Measurements from ENCODE around the gene ZNF506.

DNA sequence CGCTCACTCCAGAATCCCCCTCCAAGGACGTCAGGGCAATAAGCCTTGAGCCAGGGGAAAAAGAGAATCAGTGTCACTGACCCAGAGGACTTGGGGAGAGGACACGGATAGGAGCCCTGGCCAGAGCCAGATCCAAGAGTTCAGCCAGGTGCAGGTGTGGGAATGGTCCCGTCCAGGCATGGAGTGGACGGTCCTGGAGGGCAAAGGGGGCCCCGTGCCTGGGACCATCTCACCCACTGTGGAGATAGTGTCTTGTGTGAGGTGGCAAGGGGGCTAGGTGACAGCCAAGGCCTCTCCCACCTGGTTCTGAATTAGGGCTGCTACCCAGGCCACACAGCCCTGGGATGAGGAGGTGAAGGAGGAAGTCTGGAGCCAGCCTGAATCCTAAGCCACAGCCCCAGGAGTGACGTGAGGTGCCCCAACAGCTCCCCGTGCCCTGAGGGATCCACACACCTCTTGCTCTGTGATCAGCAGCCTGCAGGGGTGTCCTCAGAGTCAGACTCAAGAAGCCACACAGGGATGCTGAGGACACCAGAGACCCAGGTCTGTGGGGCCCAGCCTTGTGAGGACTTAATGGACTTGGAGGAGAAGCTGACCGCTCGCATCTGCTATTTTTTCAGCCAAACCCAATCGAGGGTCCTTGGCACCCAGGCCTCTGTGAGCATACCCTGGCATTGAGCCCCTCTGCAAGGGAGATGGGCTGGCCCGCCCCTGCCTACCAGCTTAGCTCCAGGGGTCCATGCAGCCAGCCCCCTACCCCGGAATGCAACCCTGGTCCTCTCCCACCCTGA is 72.2 kb downstream of the ZNF506 start:
- TF ChIP-seq CTCF (conservative IDR thresholded peaks at IDR 0.05 in 1 of 2, IDR thresholded peaks at IDR 0.05 in 1 of 2; ENCODE audit: extremely low read depth in 1 of 2, insufficient read depth in 1 of 2, low read depth in 1 of 2, low read length in 2 of 2) (no peak), EZH2 (IDR thresholded peaks at IDR 0.05; ENCODE audit: borderline replicate concordance, low read length) (no peak)

Data from mammary epithelial cell (primary cell).